Testis (tissue), 2 donors: Measurements from ENCODE around the gene STK24.

Experiments used
- POLR2A ChIP-seq: fragments of 450-650 bp; IDR thresholded peaks from one replicate; pipeline ENCODE4 v1.6.1; 2017; ENCODE audit warnings: antibody characterized with exemption, mild to moderate bottlenecking, moderate library complexity
- TF ChIP-seq, protein P1 (sequence below), 3 experiments: fragments of 450-650 bp in 2 of 3; fragments of 200-600 bp in 1 of 3; sonication (generic) in 1 of 3; IDR thresholded peaks; one replicate each; pipeline ENCODE4 v1.5.1; 2016 to 2019; ENCODE audit warnings: antibody characterized with exemption in 3 of 3, mild to moderate bottlenecking in 2 of 3, moderate library complexity in 1 of 3

DNA sequence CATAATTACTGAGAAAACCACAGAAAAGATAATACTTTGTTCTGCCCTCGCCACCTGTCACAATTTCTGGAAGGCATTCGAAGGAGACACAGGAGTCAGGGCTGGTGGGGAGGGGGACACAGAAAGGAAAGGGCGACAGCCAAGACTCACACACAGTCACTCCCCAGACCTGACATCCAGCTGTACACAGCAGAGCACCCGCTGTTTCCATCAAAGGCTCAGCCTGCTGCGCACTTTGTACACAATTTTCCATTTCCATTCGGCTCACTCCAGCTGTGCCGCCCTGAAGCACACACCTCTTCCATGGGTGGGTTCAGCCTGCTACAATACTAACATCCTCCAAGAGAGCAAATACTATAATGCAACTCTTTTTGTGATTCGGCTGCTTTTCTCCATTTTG lies 38.0 kb downstream of the STK24 start:
- TF ChIP-seq, protein P1, sequence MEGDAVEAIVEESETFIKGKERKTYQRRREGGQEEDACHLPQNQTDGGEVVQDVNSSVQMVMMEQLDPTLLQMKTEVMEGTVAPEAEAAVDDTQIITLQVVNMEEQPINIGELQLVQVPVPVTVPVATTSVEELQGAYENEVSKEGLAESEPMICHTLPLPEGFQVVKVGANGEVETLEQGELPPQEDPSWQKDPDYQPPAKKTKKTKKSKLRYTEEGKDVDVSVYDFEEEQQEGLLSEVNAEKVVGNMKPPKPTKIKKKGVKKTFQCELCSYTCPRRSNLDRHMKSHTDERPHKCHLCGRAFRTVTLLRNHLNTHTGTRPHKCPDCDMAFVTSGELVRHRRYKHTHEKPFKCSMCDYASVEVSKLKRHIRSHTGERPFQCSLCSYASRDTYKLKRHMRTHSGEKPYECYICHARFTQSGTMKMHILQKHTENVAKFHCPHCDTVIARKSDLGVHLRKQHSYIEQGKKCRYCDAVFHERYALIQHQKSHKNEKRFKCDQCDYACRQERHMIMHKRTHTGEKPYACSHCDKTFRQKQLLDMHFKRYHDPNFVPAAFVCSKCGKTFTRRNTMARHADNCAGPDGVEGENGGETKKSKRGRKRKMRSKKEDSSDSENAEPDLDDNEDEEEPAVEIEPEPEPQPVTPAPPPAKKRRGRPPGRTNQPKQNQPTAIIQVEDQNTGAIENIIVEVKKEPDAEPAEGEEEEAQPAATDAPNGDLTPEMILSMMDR (IDR thresholded peaks at IDR 0.05): no peak
- TF ChIP-seq POLR2A: no peak
